ENCODE measurements around the gene MRPL38.
A peak's percentile ranks its signal among the peaks of the same experiment; 100 is the strongest.

DNA sequence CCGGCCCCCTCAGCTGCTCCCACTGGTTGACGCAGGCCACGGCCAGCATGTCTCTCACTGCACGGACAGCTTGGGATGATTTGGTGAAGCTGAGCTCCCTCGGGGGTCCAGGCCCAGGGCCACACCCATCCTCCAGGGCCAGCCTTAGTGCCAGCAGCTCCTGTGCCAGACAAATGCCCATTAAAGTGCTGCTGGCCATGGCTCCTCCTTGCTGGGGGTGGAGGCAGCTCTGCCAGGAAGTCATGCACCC lies 28.8 kb downstream of the MRPL38 start:
- TF ChIP-seq, protein P1, sequence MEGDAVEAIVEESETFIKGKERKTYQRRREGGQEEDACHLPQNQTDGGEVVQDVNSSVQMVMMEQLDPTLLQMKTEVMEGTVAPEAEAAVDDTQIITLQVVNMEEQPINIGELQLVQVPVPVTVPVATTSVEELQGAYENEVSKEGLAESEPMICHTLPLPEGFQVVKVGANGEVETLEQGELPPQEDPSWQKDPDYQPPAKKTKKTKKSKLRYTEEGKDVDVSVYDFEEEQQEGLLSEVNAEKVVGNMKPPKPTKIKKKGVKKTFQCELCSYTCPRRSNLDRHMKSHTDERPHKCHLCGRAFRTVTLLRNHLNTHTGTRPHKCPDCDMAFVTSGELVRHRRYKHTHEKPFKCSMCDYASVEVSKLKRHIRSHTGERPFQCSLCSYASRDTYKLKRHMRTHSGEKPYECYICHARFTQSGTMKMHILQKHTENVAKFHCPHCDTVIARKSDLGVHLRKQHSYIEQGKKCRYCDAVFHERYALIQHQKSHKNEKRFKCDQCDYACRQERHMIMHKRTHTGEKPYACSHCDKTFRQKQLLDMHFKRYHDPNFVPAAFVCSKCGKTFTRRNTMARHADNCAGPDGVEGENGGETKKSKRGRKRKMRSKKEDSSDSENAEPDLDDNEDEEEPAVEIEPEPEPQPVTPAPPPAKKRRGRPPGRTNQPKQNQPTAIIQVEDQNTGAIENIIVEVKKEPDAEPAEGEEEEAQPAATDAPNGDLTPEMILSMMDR (IDR thresholded peaks at IDR 0.05 in 2 of 3, conservative IDR thresholded peaks at IDR 0.05 in 1 of 3; ENCODE audit: borderline replicate concordance in 1 of 3, insufficient read depth in 1 of 3, low read depth in 2 of 3, low read length in 2 of 3), result no peak
- TF ChIP-seq SIN3A (IDR thresholded peaks at IDR 0.05; ENCODE audit: low read depth) (no peak), POLR2A (IDR thresholded peaks at IDR 0.05; ENCODE audit: borderline replicate concordance, extremely low read depth, insufficient read depth, insufficient read length) (peak; percentile 9), SRF (IDR thresholded peaks at IDR 0.05; ENCODE audit: low read depth) (no peak), ZFX (IDR thresholded peaks at IDR 0.05) (no peak), YY1 (IDR thresholded peaks at IDR 0.05; ENCODE audit: extremely low read depth, insufficient replicate concordance, low read depth, low read length) (no peak), CBX3 (IDR thresholded peaks at IDR 0.05; ENCODE audit: low read depth) (no peak), TCF7L2 (IDR thresholded peaks at IDR 0.05; ENCODE audit: borderline replicate concordance, extremely low read depth, insufficient read depth, insufficient read length) (no peak)
- TF ChIP-seq, protein P2, sequence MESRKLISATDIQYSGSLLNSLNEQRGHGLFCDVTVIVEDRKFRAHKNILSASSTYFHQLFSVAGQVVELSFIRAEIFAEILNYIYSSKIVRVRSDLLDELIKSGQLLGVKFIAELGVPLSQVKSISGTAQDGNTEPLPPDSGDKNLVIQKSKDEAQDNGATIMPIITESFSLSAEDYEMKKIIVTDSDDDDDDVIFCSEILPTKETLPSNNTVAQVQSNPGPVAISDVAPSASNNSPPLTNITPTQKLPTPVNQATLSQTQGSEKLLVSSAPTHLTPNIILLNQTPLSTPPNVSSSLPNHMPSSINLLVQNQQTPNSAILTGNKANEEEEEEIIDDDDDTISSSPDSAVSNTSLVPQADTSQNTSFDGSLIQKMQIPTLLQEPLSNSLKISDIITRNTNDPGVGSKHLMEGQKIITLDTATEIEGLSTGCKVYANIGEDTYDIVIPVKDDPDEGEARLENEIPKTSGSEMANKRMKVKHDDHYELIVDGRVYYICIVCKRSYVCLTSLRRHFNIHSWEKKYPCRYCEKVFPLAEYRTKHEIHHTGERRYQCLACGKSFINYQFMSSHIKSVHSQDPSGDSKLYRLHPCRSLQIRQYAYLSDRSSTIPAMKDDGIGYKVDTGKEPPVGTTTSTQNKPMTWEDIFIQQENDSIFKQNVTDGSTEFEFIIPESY (IDR thresholded peaks at IDR 0.05; ENCODE audit: extremely low read depth, insufficient replicate concordance, low read length), result no peak
- TF ChIP-seq, protein P3, sequence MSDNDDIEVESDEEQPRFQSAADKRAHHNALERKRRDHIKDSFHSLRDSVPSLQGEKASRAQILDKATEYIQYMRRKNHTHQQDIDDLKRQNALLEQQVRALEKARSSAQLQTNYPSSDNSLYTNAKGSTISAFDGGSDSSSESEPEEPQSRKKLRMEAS (IDR thresholded peaks at IDR 0.05), result no peak
